PC-3 (cell line): ENCODE results near the gene BTBD18. TPM values are rescaled to one million over a fixed set of nuclear protein-coding genes. Genes with fewer than 3 reads are reported as not detected.
A peak's percentile ranks its signal among the peaks of the same experiment; 100 is the strongest.

Experiments used
- ATAC-seq: fragments of 200-7000 bp; cut with Tn5 transposase; 2 replicates; pipeline ENCODE4 v1.9.1; 2020; ENCODE audit warnings: mild to moderate bottlenecking, moderate library complexity
- BruUV-seq: library from RNA; stranded (reverse); fragments of 400-500 nt; replicated peaks from 2 replicates; lab custom pipeline; 2021; lab: Mats Ljungman, UMichigan
- CTCF ChIA-PET: fragments of 300-600 bp; sonication (Branson Sonifier 250); formaldehyde crosslinking; loops from one replicate; lab custom pipeline; 2022; ENCODE audit warnings: antibody characterized with exemption; lab: Charles Lee
- POLR2A ChIA-PET: fragments of 300-600 bp; sonication (Branson Sonifier 250); formaldehyde crosslinking; loops from one replicate; lab custom pipeline; 2022; ENCODE audit warnings: antibody characterized with exemption; ENCODE audit not compliant: unreplicated experiment; lab: Charles Lee
- DNase-seq: peaks from one replicate; pipeline ENCODE4 v3.0.0-alpha.2; 2015
- H2AFZ ChIP-seq: fragments of 300-600 bp; sonication (generic); 2 replicates; pipeline ENCODE4 v1.6.0; 2016; ENCODE audit warnings: antibody characterized with exemption, low read length
- H3F3A ChIP-seq: fragments of 300-600 bp; sonication (generic); one replicate; pipeline ENCODE4 v1.6.0; 2017; ENCODE audit warnings: antibody characterized with exemption, low read length, control low read depth, mild to moderate bottlenecking; ENCODE audit not compliant: unreplicated experiment
- H3K27ac ChIP-seq: fragments of 300-600 bp; sonication (generic); 2 replicates; pipeline ENCODE4 v1.5.1; 2016; ENCODE audit warnings: mild to moderate bottlenecking, low read length
- H3K27me3 ChIP-seq: fragments of 300-600 bp; sonication (generic); 2 replicates; pipeline ENCODE4 v1.6.1; 2016; ENCODE audit warnings: low read length, mixed read lengths
- H3K36me3 ChIP-seq: fragments of 300-600 bp; sonication (generic); 2 replicates; pipeline ENCODE4 v1.6.1; 2016; ENCODE audit warnings: low read depth, mixed run types, low read length, mixed read lengths
- H3K4me1 ChIP-seq: fragments of 300-600 bp; sonication (generic); 2 replicates; pipeline ENCODE4 v1.5.1; 2016; ENCODE audit warnings: low read length; ENCODE audit not compliant: insufficient read depth
- H3K4me2 ChIP-seq: fragments of 300-600 bp; sonication (generic); 2 replicates; pipeline ENCODE4 v1.6.0; 2016; ENCODE audit warnings: low read length
- H3K4me3 ChIP-seq: fragments of 300-600 bp; sonication (generic); 2 replicates; pipeline ENCODE4 v1.5.1; 2016; ENCODE audit warnings: mild to moderate bottlenecking, low read length, mixed read lengths
- H3K79me2 ChIP-seq: fragments of 300-600 bp; sonication (generic); 2 replicates; pipeline ENCODE4 v1.6.1; 2017; ENCODE audit warnings: low read length, mixed read lengths
- H3K9ac ChIP-seq: fragments of 300-600 bp; sonication (generic); 2 replicates; pipeline ENCODE4 v1.6.0; 2016; ENCODE audit warnings: mild to moderate bottlenecking, low read length
- H3K9me2 ChIP-seq: fragments of 300-600 bp; sonication (generic); replicated peaks from 2 replicates; pipeline ENCODE4 v1.6.1; 2016; ENCODE audit warnings: mixed run types, low read length, mixed read lengths
- H3K9me3 ChIP-seq: fragments of 300-600 bp; sonication (generic); 2 replicates; pipeline ENCODE4 v1.6.1; 2016; ENCODE audit warnings: low read length, mixed read lengths
- H4K20me1 ChIP-seq: fragments of 300-600 bp; sonication (generic); 2 replicates; pipeline ENCODE4 v1.6.1; 2016; ENCODE audit warnings: low read length, mixed read lengths
- CTCF ChIP-seq: fragments of 300-600 bp; sonication (generic); conservative IDR thresholded peaks from 2 replicates; pipeline ENCODE4 v1.5.1; 2017; ENCODE audit warnings: antibody characterized with exemption, low read depth, mild to moderate bottlenecking, low read length
- EZH2 ChIP-seq: fragments of 300-600 bp; sonication (generic); IDR thresholded peaks from one replicate; pipeline ENCODE4 v1.6.1; 2017; ENCODE audit warnings: antibody characterized with exemption, mild to moderate bottlenecking, low read length; ENCODE audit not compliant: unreplicated experiment
- EZH2phosphoT487 ChIP-seq: fragments of 300-600 bp; sonication (generic); IDR thresholded peaks from 2 replicates; pipeline ENCODE4 v1.6.1; 2018; ENCODE audit warnings: mild to moderate bottlenecking, antibody characterized with exemption, low read length, borderline replicate concordance
- intact Hi-C: fragments of 100-400 bp; cut with micrococcal nuclease; formaldehyde crosslinking; loops from 2 replicates; pipeline ENCODE4 v1.9.0; 2023
- total RNA-seq: library from RNA; depleted of rRNA; stranded (reverse); fragments of >200 nt; gene quantifications from 2 replicates; pipeline ENCODE4 v1.2.3, GENCODE V29; 2014

Gene BTBD18
- total RNA-seq, 1 experiment from 2014 or later = not detected

GRCh38 chr11:57775491-57775890 lies 23.9 kb upstream of the BTBD18 start:
- intact Hi-C loops = no loop called here
- Histone ChIP-seq H3K27ac (peak overlapping the region; percentile 96; the same call in 1 of the 2 replicates), H3K79me2 (peaks cover 99% of the 10 kb centered on the region), H2AFZ (no peak overlapping the region), H3K36me3 (peaks cover 2% of the 10 kb centered on the region; the same call in 1 of the 2 replicates), H4K20me1 (peaks cover 18% of the 10 kb centered on the region; the same call in 1 of the 2 replicates), H3K9ac (no peak overlapping the region), H3K4me2 (peak overlapping the region; percentile 89), H3K9me2 (no peaks in the 10 kb centered on the region), H3K4me1 (peaks cover 92% of the 10 kb centered on the region), H3K27me3 (no peaks in the 10 kb centered on the region), H3K4me3 (no peak overlapping the region), H3F3A (peaks cover 18% of the 10 kb centered on the region), H3K9me3 (no peaks in the 10 kb centered on the region)
- ATAC-seq (no peak), DNase-seq (peak; percentile 34)
- POLR2A ChIA-PET = interaction anchor here (0.9 kb wide), 1 partner anchor 24 kb away, joined by 8 read pairs; no protein-coding TSS in a partner anchor
- CTCF ChIA-PET = interaction anchor here (0.7 kb wide), 1 partner anchor 25 kb away, joined by 3 read pairs; no protein-coding TSS in a partner anchor
- no TSS peak for BruUV-seq
- no peak for TF ChIP-seq CTCF
- TF ChIP-seq EZH2 = no peak
- TF ChIP-seq EZH2phosphoT487 = no peak

GRCh38 chr11:57773026-57773598 lies 21.5 kb upstream of the BTBD18 start:
- no peaks in the 10 kb centered on the region for H3K9me2 ChIP-seq
- TF ChIP-seq EZH2 (no peak), EZH2phosphoT487 (no peak), CTCF (no peak)
- POLR2A ChIA-PET = interaction anchor here (0.7 kb wide), 1 partner anchor 20 kb away, joined by 8 read pairs; no protein-coding TSS in a partner anchor
- no peaks in the 10 kb centered on the region for H3K36me3 ChIP-seq
- peak overlapping the region; percentile 49; the same call in 1 of the 2 replicates for H3K4me3 ChIP-seq
- no peak overlapping the region for H2AFZ ChIP-seq
- H4K20me1 ChIP-seq = peaks cover 23% of the 10 kb centered on the region; the same call in 1 of the 2 replicates
- H3K9ac ChIP-seq = no peak overlapping the region
- H3K27me3 ChIP-seq = no peaks in the 10 kb centered on the region
- ATAC-seq (no peak), DNase-seq (peak; percentile 41)
- intact Hi-C loops = no loop called here
- peaks cover 6% of the 10 kb centered on the region for H3F3A ChIP-seq
- peak overlapping the region; percentile 60 for H3K27ac ChIP-seq
- H3K9me3 ChIP-seq = no peaks in the 10 kb centered on the region
- peaks cover 69% of the 10 kb centered on the region for H3K4me1 ChIP-seq
- CTCF ChIA-PET = interaction anchor here (0.7 kb wide), 1 partner anchor 17 kb away, joined by 3 read pairs; no protein-coding TSS in a partner anchor
- H3K79me2 ChIP-seq = peaks cover 100% of the 10 kb centered on the region
- BruUV-seq = no TSS peak
- peak overlapping the region; percentile 69 for H3K4me2 ChIP-seq

- DNase-seq = peak; percentile 81
- Histone ChIP-seq H3F3A (peaks cover 2% of the 10 kb centered on the region), H3K27me3 (no peaks in the 10 kb centered on the region), H3K27ac (peak overlapping the region; percentile 60), H4K20me1 (peaks cover 24% of the 10 kb centered on the region; the same call in 1 of the 2 replicates), H2AFZ (no peak overlapping the region), H3K79me2 (peaks cover 100% of the 10 kb centered on the region), H3K9me3 (no peaks in the 10 kb centered on the region), H3K4me3 (peak overlapping the region; percentile 49), H3K9ac (no peak overlapping the region), H3K4me1 (peaks cover 64% of the 10 kb centered on the region), H3K9me2 (no peaks in the 10 kb centered on the region), H3K36me3 (no peaks in the 10 kb centered on the region), H3K4me2 (peak overlapping the region; percentile 69)
- no peak for TF ChIP-seq EZH2
- TF ChIP-seq CTCF = no peak
- no peak for TF ChIP-seq EZH2phosphoT487
- ChIA-PET POLR2A (no interaction called here), CTCF (interaction anchor here (1.1 kb wide), 1 partner anchor 28 kb away, joined by 8 read pairs; no protein-coding TSS in a partner anchor)
- BruUV-seq = no TSS peak
- peak; percentile 61 for ATAC-seq
- intact Hi-C loops = loop anchor here (1.0 kb wide), 1 partner anchor 11 kb away; the partner anchor contains the start of gene CTNND1
These were observed 20.9 kb upstream of the BTBD18 start for GRCh38 chr11:57772562-57772961.
